ENCODE results near the gene DNAJC12.
A peak's percentile ranks its signal among the peaks of the same experiment; 100 is the strongest.
"Not testable (repeated sequence)": the region's sequence is repeated elsewhere in the genome, so short reads cannot be mapped to it uniquely, and the experiment has no call there.

The DNAJC12 gene

GRCh38 chr10:67837541-67838314 is at the start of gene DNAJC12:
DNAJC12 (minus strand) TSS chr10:67838188; CDS start chr10:67838011, 177 bp downstream.
- TF ChIP-seq POLR2A (IDR thresholded peaks at IDR 0.05; ENCODE audit: low read depth, low read length) = no peak
- FAIRE-seq (peak; percentile 95), DNase-seq (ENCODE audit: insufficient read length, low spot score) (no peak)

DNA sequence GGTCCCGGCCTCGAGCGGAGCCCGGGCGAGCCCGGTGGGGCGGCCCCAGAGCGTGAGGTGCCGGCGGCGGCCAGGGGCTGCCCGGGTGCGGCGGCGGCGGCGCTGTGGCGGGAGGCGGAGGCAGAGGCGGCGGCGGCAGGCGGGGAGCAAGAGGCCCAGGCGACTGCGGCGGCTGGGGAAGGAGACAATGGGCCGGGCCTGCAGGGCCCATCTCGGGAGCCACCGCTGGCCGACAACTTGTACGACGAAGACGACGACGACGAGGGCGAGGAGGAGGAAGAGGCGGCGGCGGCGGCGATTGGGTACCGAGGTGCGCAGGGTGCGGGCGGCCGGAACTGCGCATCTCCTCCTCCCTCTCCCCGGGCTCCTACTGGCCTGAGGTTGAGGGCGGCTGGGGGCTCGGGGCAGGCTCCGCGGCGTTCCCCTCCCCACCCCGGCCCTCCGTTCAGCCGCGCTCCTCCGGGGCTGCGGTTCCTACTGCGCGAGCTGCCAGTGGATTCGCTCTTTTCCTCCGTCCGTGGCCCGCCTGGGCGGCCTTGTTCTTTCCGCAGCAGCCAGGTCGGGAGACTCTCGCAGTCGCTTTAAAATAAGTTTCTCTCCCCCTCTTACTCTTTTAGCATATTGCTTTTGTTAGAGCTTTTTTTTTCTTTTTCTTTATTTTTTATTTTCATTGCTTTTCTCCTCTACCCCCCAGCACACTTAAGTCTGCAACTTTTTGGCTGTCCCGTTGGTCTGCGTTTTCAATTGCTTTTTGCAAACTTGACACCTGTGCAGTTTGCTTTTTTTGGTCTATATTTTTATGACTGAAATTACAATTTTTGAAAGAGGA is 47.1 kb upstream of the DNAJC12 start:
- DNase-seq (ENCODE audit: insufficient read length, low spot score) = peak; percentile 81
- no peak; the same call in 1 of the 2 replicates for TF ChIP-seq POLR2A (IDR thresholded peaks at IDR 0.05; ENCODE audit: low read depth, low read length)
- FAIRE-seq = no peak

DNA sequence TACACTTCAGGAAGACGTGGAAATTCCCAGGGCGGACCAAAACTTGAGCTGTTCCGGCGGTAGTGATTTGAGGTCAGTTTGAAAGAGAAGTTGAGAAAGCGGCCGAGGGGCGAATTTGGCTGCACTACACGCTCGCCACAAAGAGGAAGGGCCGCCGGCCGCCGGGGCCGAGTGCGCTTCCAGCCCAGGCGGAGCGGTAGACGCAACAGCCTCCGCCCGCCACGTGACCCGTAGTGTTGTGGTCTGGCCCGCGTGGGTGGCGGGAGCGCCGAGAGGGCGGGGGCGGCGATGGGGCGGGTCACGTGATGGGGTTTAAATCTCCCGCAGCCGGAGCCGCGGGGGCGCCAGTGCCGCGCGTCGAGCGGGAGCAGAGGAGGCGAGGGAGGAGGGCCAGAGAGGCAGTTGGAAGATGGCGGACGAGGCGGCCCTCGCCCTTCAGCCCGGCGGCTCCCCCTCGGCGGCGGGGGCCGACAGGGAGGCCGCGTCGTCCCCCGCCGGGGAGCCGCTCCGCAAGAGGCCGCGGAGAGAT is 46.4 kb upstream of the DNAJC12 start, which contains the start of gene SIRT1:
SIRT1 (plus strand) TSS at position 344 of the 529 bp plus-strand sequence; CDS start at position 410, 66 bp downstream.
- TF ChIP-seq POLR2A (IDR thresholded peaks at IDR 0.05; ENCODE audit: low read depth, low read length) = peak; percentile 98
- peak; percentile 93 for FAIRE-seq
- peak; percentile 94 for DNase-seq (ENCODE audit: insufficient read length, low spot score)

- peak; percentile 15 for FAIRE-seq
- no peak for DNase-seq (ENCODE audit: insufficient read length, low spot score)
These were observed 45.8 kb upstream of the DNAJC12 start for GRCh38 chr10:67883710-67884312.

GRCh38 chr10:67878133-67878532 is 40.1 kb upstream of the DNAJC12 start:
- no peak for FAIRE-seq
- no peak for TF ChIP-seq POLR2A (IDR thresholded peaks at IDR 0.05; ENCODE audit: low read depth, low read length)
- DNase-seq (ENCODE audit: insufficient read length, low spot score) = no peak

More at GRCh38 chr10:67883710-67884312, 45.8 kb upstream of the DNAJC12 start:
- TF ChIP-seq POLR2A (IDR thresholded peaks at IDR 0.05; ENCODE audit: low read depth, low read length) = no peak

GRCh38 chr10:67877421-67877820 is 39.4 kb upstream of the DNAJC12 start:
- not testable (repeated sequence) for FAIRE-seq; DNase-seq (ENCODE audit: insufficient read length, low spot score)

DNA sequence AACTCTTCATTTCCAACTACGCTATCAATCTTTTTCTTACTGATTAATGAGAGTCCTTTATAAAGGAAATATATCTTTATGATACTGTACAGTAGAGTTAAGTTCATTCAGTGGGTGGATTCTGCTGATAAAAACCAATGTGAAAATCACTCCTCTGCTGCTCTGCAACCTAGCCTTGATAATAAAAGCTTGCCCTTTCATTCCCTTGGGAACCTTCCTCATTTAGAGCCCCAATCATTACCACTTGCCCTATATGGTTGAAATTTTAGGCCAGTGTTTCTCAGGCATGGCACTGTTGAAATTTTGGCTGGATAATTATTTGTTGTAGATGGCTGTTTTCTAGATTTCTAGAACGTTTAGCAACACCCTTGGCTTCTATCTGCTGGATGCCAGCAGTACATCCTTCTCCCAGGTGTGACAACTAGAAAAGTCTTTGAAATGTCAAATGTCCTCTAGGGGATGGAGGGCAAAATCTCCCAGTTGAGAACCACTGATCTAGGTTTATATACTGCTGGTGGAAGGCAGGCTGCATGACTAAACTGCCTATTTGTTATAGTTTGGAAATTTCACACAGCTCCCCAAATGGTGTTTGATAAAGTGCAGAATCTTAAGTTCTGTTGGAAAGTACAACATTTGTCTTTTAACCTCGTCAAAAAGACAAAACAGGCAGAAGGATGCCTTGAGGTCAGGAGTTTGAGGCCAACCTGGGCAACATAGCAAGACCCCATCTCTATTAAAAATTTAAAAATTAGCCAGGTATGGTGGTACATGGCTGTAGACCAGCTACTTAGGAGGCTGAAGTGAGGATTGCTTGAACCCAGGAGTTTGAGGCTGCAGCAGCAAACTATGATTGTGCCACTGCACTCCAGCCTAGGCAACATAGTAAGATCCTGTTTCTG is 37.6 kb upstream of the DNAJC12 start:
- no peak for FAIRE-seq
- no peak for DNase-seq (ENCODE audit: insufficient read length, low spot score)
- no peak for TF ChIP-seq POLR2A (IDR thresholded peaks at IDR 0.05; ENCODE audit: low read depth, low read length)

- TF ChIP-seq POLR2A (IDR thresholded peaks at IDR 0.05; ENCODE audit: low read depth, low read length) = no peak
- no peak for DNase-seq (ENCODE audit: insufficient read length, low spot score)
These were observed 32.0 kb upstream of the DNAJC12 start for GRCh38 chr10:67869996-67870395.

GRCh38 chr10:67868132-67868531 is 30.1 kb upstream of the DNAJC12 start:
- no peak for FAIRE-seq
- no peak for DNase-seq (ENCODE audit: insufficient read length, low spot score)
- no peak for TF ChIP-seq POLR2A (IDR thresholded peaks at IDR 0.05; ENCODE audit: low read depth, low read length)

More at GRCh38 chr10:67869996-67870395, 32.0 kb upstream of the DNAJC12 start:
- no peak for FAIRE-seq

- FAIRE-seq (no peak), DNase-seq (ENCODE audit: insufficient read length, low spot score) (no peak)
- no peak for TF ChIP-seq POLR2A (IDR thresholded peaks at IDR 0.05; ENCODE audit: low read depth, low read length)
These were observed 26.8 kb upstream of the DNAJC12 start for GRCh38 chr10:67864607-67865371.

DNA sequence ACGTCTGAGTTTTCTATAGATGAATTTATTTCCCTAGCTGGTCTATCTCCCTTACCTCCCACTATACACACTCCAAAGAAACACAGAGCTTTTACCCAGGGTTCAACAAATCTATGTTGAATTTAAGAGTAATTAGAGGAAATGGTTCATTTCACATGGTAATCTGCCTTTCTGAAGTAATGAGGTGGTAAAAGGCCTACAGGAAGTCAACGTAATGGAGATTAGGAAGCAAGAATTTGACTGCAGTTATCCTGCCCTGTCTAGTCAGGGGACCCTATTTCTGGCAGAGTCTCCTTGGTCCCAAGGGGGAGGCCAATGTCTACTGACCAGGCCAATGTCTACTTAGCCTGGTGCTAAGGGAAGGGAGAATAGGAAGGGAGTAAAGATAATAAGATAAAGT is 25.1 kb upstream of the DNAJC12 start:
- FAIRE-seq = no peak
- no peak for DNase-seq (ENCODE audit: insufficient read length, low spot score)
- no peak for TF ChIP-seq POLR2A (IDR thresholded peaks at IDR 0.05; ENCODE audit: low read depth, low read length)

DNA sequence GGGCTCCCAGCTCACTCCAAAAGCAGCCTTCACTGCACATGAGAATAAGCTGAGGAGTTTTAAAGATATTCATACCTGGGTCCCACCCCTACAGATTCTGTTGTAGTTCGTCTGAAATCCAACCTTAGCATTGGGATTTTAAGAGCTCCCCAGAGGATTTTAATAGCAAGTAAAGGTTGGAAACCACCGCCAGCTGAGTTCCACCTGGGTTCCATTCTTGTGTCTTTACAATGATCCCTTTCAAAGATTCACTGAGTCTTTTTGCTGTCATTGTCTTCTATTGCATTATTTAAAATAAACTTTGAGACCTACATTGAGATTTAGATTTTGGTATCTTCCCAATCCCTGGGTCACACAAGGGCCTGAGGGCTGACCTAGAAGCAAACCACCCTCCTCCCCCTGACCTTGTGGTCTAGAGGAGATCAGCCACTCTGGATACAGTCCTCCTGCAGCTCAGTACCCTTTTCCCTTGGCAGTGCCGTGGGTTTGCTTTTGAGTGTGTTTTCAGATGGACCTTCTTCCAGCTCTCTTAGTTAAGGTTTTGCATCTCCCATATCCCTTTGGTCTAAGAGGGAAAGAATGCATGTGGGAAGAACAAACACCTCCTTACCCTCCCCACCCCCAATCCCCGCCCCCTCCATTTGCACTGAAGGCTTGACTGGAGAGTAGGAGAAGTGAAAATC is 23.9 kb upstream of the DNAJC12 start:
- no peak for DNase-seq (ENCODE audit: insufficient read length, low spot score)
- FAIRE-seq = no peak
- TF ChIP-seq POLR2A (IDR thresholded peaks at IDR 0.05; ENCODE audit: low read depth, low read length) = no peak

All from H54 (cell line).